Osteoblast (primary cell): ENCODE measurements around the gene PTBP3. TPM values are rescaled to one million over a fixed set of nuclear protein-coding genes. Genes with fewer than 3 reads are reported as not detected.

Experiments
- DNase-seq: peaks from one replicate; pipeline ENCODE4 v3.0.0; 2011; ENCODE audit warnings: low spot score, mixed read lengths; ENCODE audit not compliant: insufficient read length; ENCODE audit errors: missing footprints
- H2AFZ ChIP-seq: 2 replicates; pipeline ENCODE4 v1.6.0; 2011; ENCODE audit warnings: mild to moderate bottlenecking, low read length
- H3K27ac ChIP-seq: 2 replicates; pipeline ENCODE4 v1.5.1; 2011; ENCODE audit warnings: mild to moderate bottlenecking, low read depth, low read length, moderate library complexity
- H3K27me3 ChIP-seq: 2 replicates; pipeline ENCODE4 v1.6.0; 2012; ENCODE audit warnings: mild to moderate bottlenecking, control low read depth, inconsistent platforms, low read length, moderate library complexity; ENCODE audit not compliant: insufficient read depth
- H3K36me3 ChIP-seq: 2 replicates; pipeline ENCODE4 v1.5.1; 2011; ENCODE audit warnings: mild to moderate bottlenecking, low read length, control low read depth, moderate library complexity; ENCODE audit not compliant: insufficient read depth
- H3K4me1 ChIP-seq: 2 replicates; pipeline ENCODE4 v1.5.1; 2011; ENCODE audit warnings: mild to moderate bottlenecking, low read length, control low read depth, moderate library complexity; ENCODE audit not compliant: insufficient read depth
- H3K4me2 ChIP-seq: 2 replicates; pipeline ENCODE4 v1.6.0; 2011; ENCODE audit warnings: mild to moderate bottlenecking, low read length; ENCODE audit not compliant: insufficient read depth
- H3K4me3 ChIP-seq: fragments of 200-600 bp; sonication (generic); 3 replicates; pipeline ENCODE4 v1.5.1; 2012; ENCODE audit warnings: mild to moderate bottlenecking, low read length, inconsistent platforms; ENCODE audit not compliant: insufficient read depth
- H3K79me2 ChIP-seq: 2 replicates; pipeline ENCODE4 v1.6.0; 2012; ENCODE audit warnings: mild to moderate bottlenecking, low read length, control low read depth, inconsistent platforms; ENCODE audit not compliant: insufficient read depth
- H3K9me3 ChIP-seq: 2 replicates; pipeline ENCODE4 v1.5.1; 2011; ENCODE audit warnings: low read depth, low read length, control low read depth
- H4K20me1 ChIP-seq: 2 replicates; pipeline ENCODE4 v1.6.0; 2012; ENCODE audit warnings: mild to moderate bottlenecking, low read length, control low read depth; ENCODE audit not compliant: insufficient read depth
- CTCF ChIP-seq: IDR thresholded peaks from 2 replicates; pipeline ENCODE4 v1.5.1; 2011; ENCODE audit warnings: mild to moderate bottlenecking, low read depth, low read length, moderate library complexity; ENCODE audit errors: extremely low read depth
- total RNA-seq: library from RNA; depleted of rRNA; stranded (reverse); fragments of >200 nt; gene quantifications from 2 replicates; pipeline ENCODE4 v1.2.3, GENCODE V29; 2012

PTBP3 gene
- total RNA-seq, 1 donor = 42.0 TPM

GRCh38 chr9:112180387-112180881 lies 153.0 kb downstream of the PTBP3 start:
- H3K9me3 ChIP-seq = no peaks in the 10 kb centered on the region
- peak; percentile 77 for DNase-seq
- no peaks in the 10 kb centered on the region for H4K20me1 ChIP-seq
- H3K36me3 ChIP-seq = no peaks in the 10 kb centered on the region
- no peak for TF ChIP-seq CTCF
- H2AFZ ChIP-seq = no peak overlapping the region
- no peak overlapping the region for H3K27ac ChIP-seq
- H3K79me2 ChIP-seq = no peaks in the 10 kb centered on the region
- H3K4me1 ChIP-seq = peaks cover 10% of the 10 kb centered on the region
- no peak overlapping the region for H3K4me3 ChIP-seq
- H3K4me2 ChIP-seq = no peak overlapping the region
- no peaks in the 10 kb centered on the region for H3K27me3 ChIP-seq

GRCh38 chr9:112179816-112180215 lies 153.6 kb downstream of the PTBP3 start:
- no peak overlapping the region for H3K4me3 ChIP-seq
- no peaks in the 10 kb centered on the region for H3K27me3 ChIP-seq
- H3K79me2 ChIP-seq = no peaks in the 10 kb centered on the region
- H3K4me1 ChIP-seq = peaks cover 10% of the 10 kb centered on the region
- H4K20me1 ChIP-seq = no peaks in the 10 kb centered on the region
- TF ChIP-seq CTCF = no peak
- no peak overlapping the region for H2AFZ ChIP-seq
- H3K27ac ChIP-seq = no peak overlapping the region
- H3K4me2 ChIP-seq = peak overlapping the region; percentile 11
- H3K9me3 ChIP-seq = no peaks in the 10 kb centered on the region
- H3K36me3 ChIP-seq = no peaks in the 10 kb centered on the region
- DNase-seq = peak; percentile 50

GRCh38 chr9:112176524-112176923 lies 156.9 kb downstream of the PTBP3 start:
- Histone ChIP-seq H3K9me3 (no peaks in the 10 kb centered on the region), H3K27ac (no peak overlapping the region), H3K36me3 (no peaks in the 10 kb centered on the region), H3K27me3 (no peaks in the 10 kb centered on the region), H3K4me1 (peaks cover 14% of the 10 kb centered on the region), H2AFZ (no peak overlapping the region), H3K4me3 (no peak overlapping the region), H3K4me2 (no peak overlapping the region), H3K79me2 (peaks cover 6% of the 10 kb centered on the region), H4K20me1 (no peaks in the 10 kb centered on the region)
- peak; percentile 21 for DNase-seq
- no peak for TF ChIP-seq CTCF

- TF ChIP-seq CTCF = no peak
- Histone ChIP-seq H3K27ac (no peak overlapping the region), H3K4me2 (peak overlapping the region; percentile 81), H3K4me1 (peaks cover 14% of the 10 kb centered on the region), H2AFZ (peak overlapping the region; percentile 60), H4K20me1 (no peaks in the 10 kb centered on the region), H3K79me2 (peaks cover 6% of the 10 kb centered on the region), H3K4me3 (peak overlapping the region; percentile 73), H3K9me3 (no peaks in the 10 kb centered on the region), H3K36me3 (no peaks in the 10 kb centered on the region), H3K27me3 (no peaks in the 10 kb centered on the region)
- peak; percentile 65 for DNase-seq
Measured at GRCh38 chr9:112175796-112176315, 157.6 kb downstream of the PTBP3 start.
